H54 (cell line): Measurements from ENCODE around the gene SLC35G3.

ENCODE experiments used
- DNase-seq: peaks from one replicate; pipeline ENCODE4 v3.0.0; 2011; ENCODE audit warnings: low spot score, mixed read lengths; ENCODE audit not compliant: insufficient read length
- FAIRE-seq: peaks from 3 replicates; lab custom pipeline; 2011; peaks lifted over from hg19 to GRCh38; lab: Jason Lieb, UNC
- POLR2A ChIP-seq: IDR thresholded peaks from 2 replicates; pipeline ENCODE4 v1.6.1; 2011; ENCODE audit warnings: low read depth, mild to moderate bottlenecking, low read length

SLC35G3 gene

GRCh38 chr17:35146214-35146833 lies 47.9 kb downstream of the SLC35G3 start:
- DNase-seq (no peak), FAIRE-seq (no peak)
- no peak for TF ChIP-seq POLR2A

GRCh38 chr17:35144840-35145239 lies 49.4 kb downstream of the SLC35G3 start:
- TF ChIP-seq POLR2A = no peak
- FAIRE-seq = no peak
- DNase-seq = no peak
